Measurements from ENCODE around the gene CFAP119. TPM values are rescaled to one million over a fixed set of nuclear protein-coding genes. Genes with fewer than 3 reads are reported as not detected.
"Not testable (repeated sequence)": the region's sequence is repeated elsewhere in the genome, so short reads cannot be mapped to it uniquely, and the experiment has no call there.

Gene CFAP119
- total RNA-seq (2022) (13.7 and 13.8 TPM in 2 replicates), Bru-seq, nascent RNA (percentile 41 among the genes with signal in this experiment), BruChase-seq, experiment 1, labeled RNA remaining after a 6-hour chase (percentile 45 among the genes with signal in this experiment), BruChase-seq, experiment 2, labeled RNA remaining after a 2-hour chase (percentile 44 among the genes with signal in this experiment)
- long read RNA-seq, partial matches to known transcripts, result 1 of 10 reads
- long read RNA-seq, other reads (novel, unspliced or antisense), result 9 of 10 reads

- TF ChIP-seq, protein P1, sequence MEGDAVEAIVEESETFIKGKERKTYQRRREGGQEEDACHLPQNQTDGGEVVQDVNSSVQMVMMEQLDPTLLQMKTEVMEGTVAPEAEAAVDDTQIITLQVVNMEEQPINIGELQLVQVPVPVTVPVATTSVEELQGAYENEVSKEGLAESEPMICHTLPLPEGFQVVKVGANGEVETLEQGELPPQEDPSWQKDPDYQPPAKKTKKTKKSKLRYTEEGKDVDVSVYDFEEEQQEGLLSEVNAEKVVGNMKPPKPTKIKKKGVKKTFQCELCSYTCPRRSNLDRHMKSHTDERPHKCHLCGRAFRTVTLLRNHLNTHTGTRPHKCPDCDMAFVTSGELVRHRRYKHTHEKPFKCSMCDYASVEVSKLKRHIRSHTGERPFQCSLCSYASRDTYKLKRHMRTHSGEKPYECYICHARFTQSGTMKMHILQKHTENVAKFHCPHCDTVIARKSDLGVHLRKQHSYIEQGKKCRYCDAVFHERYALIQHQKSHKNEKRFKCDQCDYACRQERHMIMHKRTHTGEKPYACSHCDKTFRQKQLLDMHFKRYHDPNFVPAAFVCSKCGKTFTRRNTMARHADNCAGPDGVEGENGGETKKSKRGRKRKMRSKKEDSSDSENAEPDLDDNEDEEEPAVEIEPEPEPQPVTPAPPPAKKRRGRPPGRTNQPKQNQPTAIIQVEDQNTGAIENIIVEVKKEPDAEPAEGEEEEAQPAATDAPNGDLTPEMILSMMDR (IDR thresholded peaks at IDR 0.05; ENCODE audit: unreplicated experiment), result no peak
- CTCF ChIA-PET, result no interaction called here
- no peaks in the 10 kb centered on the region for H3K27me3 Mint-ChIP-seq (ENCODE audit: unreplicated experiment)
- peak within 1 kb of the TSS; percentile 96 for H3K4me3 Mint-ChIP-seq (ENCODE audit: low read depth, unreplicated experiment)
- peak within 1 kb of the TSS; percentile 94 for H3K27ac Mint-ChIP-seq (ENCODE audit: unreplicated experiment)
- no peaks in the 10 kb centered on the region for H3K9me3 Mint-ChIP-seq (ENCODE audit: low read depth, unreplicated experiment)
- DNase-seq, result peak; percentile 98
- TSS peak; percentile 78 for BruUV-seq (replicated peaks)
- H3K4me1 Mint-ChIP-seq (ENCODE audit: low read depth, unreplicated experiment), result peaks cover 24% of the 10 kb centered on the region
- intact Hi-C loops (cut with micrococcal nuclease; ENCODE audit: unreplicated experiment), result loop anchor here (5.0 kb wide), 1 partner anchor 160 kb away; the partner anchor contains the start of gene FBXL19
- H3K36me3 Mint-ChIP-seq (ENCODE audit: insufficient read depth, unreplicated experiment), result peaks cover 71% of the 10 kb centered on the region
Measured at GRCh38 chr16:30761928-30762902, at the start of gene CFAP119, which contains the start of gene RNF40. CFAP119 (minus strand) TSS chr16:30762062; CDS start chr16:30761748, 314 bp downstream. RNF40 (plus strand) TSS chr16:30762322; CDS start chr16:30762546, 224 bp downstream.

DNA sequence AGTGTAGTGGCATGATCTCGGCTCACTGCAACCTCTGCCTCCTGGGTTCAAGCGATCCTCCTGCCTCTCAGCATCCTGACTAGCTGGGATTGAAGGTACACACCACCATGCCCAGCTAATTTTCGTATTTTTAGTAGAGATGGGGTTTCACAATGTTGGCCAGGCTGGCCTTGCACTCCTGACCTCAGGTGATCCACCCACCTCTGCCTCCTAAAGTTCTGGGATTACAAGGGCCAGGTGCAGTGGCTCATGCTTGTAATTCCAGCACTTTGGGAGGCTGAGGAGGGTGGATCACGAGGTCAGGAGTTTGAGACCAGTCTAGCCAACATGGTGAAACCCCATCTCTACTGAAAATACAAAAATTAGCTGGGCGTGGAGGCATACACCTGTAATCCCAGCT, 47.8 kb upstream of the CFAP119 start:
- CTCF ChIA-PET, result interaction anchor here (0.6 kb wide), 1 partner anchor 19 kb away, joined by 5 read pairs; no protein-coding TSS in a partner anchor
- H3K27ac Mint-ChIP-seq (ENCODE audit: unreplicated experiment); H3K9me3 Mint-ChIP-seq (ENCODE audit: low read depth, unreplicated experiment); H3K4me3 Mint-ChIP-seq (ENCODE audit: low read depth, unreplicated experiment); DNase-seq; BruUV-seq (replicated peaks); H3K27me3 Mint-ChIP-seq (ENCODE audit: unreplicated experiment); intact Hi-C loops (cut with micrococcal nuclease; ENCODE audit: unreplicated experiment): not testable (repeated sequence)
- Mint-ChIP-seq H3K36me3 (ENCODE audit: insufficient read depth, unreplicated experiment) (peaks cover 31% of the 10 kb centered on the region), H3K4me1 (ENCODE audit: low read depth, unreplicated experiment) (peaks cover 15% of the 10 kb centered on the region)

- Mint-ChIP-seq H3K36me3 (ENCODE audit: insufficient read depth, unreplicated experiment) (peaks cover 24% of the 10 kb centered on the region), H3K4me1 (ENCODE audit: low read depth, unreplicated experiment) (peaks cover 14% of the 10 kb centered on the region)
- DNase-seq; BruUV-seq (replicated peaks); H3K27me3 Mint-ChIP-seq (ENCODE audit: unreplicated experiment); intact Hi-C loops (cut with micrococcal nuclease; ENCODE audit: unreplicated experiment); H3K27ac Mint-ChIP-seq (ENCODE audit: unreplicated experiment); H3K4me3 Mint-ChIP-seq (ENCODE audit: low read depth, unreplicated experiment); CTCF ChIA-PET; H3K9me3 Mint-ChIP-seq (ENCODE audit: low read depth, unreplicated experiment): not testable (repeated sequence)
Measured at GRCh38 chr16:30808890-30809426, 47.1 kb upstream of the CFAP119 start.

DNA sequence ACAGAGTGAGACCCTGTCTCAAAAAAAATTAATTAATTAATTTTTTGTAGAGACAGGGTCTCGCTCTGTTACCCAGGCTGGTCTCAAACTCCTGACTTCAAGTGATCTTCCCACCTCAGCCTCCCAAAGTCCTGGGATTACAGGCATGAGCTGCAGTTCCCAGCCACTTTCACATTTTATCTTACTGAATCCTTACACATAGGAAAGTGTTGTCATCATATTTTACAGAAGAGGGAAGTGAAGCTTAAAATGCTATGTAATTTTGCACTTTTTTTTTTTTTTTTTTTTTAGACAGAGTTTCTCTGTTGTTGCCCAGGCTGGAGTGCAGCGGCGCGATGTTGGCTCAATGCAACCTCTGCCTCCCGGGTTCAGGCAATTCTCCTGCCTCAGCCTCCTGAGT, 46.3 kb upstream of the CFAP119 start:
- DNase-seq, result no peak
- H3K4me1 Mint-ChIP-seq (ENCODE audit: low read depth, unreplicated experiment), result peaks cover 8% of the 10 kb centered on the region
- no peak overlapping the region for H3K4me3 Mint-ChIP-seq (ENCODE audit: low read depth, unreplicated experiment)
- CTCF ChIA-PET, result interaction anchor here (0.6 to 2.2 kb wide), 2 partner anchors 9 to 37 kb away, joined by 6 to 12 read pairs; no protein-coding TSS in a partner anchor
- H3K27ac Mint-ChIP-seq (ENCODE audit: unreplicated experiment), result no peak overlapping the region
- H3K27me3 Mint-ChIP-seq (ENCODE audit: unreplicated experiment), result no peaks in the 10 kb centered on the region
- no peaks in the 10 kb centered on the region for H3K9me3 Mint-ChIP-seq (ENCODE audit: low read depth, unreplicated experiment)
- no TSS peak for BruUV-seq (replicated peaks)
- intact Hi-C loops (cut with micrococcal nuclease; ENCODE audit: unreplicated experiment), result no loop called here
- TF ChIP-seq, protein P1 (IDR thresholded peaks at IDR 0.05; ENCODE audit: unreplicated experiment), result no peak
- H3K36me3 Mint-ChIP-seq (ENCODE audit: insufficient read depth, unreplicated experiment), result peaks cover 23% of the 10 kb centered on the region
